Activated CD4-positive, alpha-beta T cell treated with anti-CD3 and anti-CD28 coated beads, Interleukin-2, amount 50 U/mL, for 1 hour (primary cell): ENCODE measurements around the gene SCGB1A1.

Source experiments
- DNase-seq: peaks from one replicate; pipeline ENCODE4 v3.0.0-alpha.2; 2020

The SCGB1A1 gene

DNA sequence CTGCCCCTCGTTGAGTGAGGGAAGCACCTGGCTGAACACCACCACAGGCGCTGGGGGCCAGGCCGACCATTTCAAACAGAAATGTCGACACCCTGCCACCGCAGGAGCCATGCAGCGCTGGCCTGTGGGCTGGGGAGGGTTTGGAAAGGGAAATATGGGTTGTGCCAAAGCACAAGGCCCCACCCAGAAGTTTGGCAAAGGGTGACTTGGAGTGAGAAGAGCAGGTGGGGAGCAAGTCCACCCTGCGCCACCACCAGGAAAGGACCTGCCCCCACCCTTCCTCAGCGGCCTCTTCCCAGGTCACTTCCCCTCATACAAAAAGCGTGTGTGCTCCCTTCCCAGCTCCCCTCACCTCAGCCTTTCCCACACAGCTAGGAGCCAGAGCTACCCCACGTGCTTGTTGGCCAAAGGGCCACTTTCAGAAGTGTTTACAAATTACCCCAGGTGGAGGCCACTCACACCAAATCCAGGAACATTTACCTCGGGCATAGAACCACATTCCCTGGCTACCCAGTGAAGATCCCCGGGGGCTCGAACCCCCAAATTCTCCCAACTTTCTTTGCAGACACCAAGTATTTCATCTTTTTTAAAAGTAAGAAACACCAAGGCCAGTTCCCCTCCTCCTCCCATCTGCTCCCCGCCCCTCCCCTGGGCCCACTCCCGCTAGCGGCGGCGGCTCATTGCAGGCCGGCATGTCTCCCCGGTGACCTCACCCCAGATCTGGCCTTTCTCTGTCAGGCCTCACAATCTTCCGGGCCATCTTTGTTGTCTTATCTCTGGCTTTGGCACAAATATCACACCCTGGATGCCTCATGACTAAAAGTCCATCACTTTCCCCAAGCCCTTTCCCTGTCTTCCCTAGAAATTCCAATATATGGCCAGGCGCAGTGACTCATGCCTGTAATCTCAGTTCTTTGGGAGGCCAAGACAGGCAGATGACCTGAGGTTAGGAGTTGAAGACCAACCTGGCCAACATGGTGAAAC lies 20.5 kb upstream of the SCGB1A1 start:
- no peak for DNase-seq

DNA sequence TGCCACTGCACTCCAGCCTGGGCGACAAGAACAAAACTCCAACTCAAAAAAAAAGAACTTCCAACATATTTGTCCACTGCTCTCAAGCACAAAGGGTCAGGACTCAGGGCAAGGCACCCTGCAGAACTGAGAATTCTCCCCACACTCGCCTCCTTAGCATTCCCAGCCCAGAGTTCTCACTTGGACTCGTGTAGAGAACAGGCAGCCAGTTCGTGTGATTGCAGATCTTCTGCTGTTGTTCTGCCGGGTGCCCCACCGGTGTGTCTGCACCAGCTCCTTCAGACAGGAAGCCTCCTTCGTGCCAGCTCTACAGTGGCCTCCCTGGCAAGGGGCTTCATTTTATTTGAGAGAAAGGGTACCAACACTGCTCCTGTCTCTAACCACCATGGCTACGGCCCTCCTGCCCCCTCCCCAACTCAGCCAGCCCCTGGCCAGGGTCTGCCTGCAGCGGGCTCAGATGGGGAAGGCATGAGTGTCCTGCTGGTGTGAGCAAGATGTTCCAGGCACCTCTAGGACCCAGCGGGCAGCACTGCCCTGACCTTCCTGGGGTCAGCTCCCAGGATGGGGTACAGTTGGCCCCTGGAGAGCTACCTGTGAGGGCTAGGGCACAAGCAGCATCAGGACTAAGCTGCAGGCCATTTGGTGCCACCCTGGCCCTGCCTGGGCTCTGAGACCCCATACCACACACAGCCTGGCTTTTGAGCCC lies 19.5 kb upstream of the SCGB1A1 start:
- no peak for DNase-seq

DNA sequence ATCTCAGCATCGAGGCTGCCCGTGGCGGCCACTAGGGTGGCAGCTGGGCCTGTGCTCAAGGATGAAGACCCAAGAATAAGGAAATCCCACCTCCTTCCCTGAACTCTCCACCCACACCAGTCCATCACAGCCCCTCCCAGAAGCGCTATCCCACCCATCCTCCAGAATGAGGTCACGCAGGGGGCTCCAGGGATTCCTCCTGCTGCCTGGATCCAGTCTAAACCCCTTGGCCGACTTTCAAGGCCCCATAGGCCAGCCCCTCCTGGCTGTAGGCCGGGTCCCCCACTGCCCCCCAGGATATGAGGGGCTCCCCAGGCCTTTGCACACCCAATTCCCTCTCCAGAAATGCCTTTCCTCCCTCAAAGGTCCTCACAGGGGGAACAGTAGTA lies 19.0 kb upstream of the SCGB1A1 start:
- DNase-seq, result no peak

DNA sequence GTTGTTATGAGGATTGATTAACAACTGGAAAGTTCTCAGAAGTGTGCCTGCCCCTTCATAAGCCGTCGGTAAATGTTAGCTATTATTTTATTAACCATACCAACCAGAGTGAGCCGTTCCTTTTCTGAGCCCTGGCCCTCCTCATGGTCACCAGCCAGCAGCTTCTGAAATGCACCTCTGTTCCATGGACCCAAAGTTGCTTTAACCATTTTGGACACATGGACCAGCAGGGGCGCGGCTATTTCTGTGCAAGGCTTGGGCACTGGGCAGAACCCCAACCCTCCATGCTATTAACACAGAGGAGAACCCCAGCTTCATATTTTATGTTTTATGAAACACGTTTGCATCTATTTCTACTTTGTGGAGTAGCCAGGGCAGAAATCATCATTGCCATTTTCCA lies 18.6 kb upstream of the SCGB1A1 start:
- no peak for DNase-seq

DNA sequence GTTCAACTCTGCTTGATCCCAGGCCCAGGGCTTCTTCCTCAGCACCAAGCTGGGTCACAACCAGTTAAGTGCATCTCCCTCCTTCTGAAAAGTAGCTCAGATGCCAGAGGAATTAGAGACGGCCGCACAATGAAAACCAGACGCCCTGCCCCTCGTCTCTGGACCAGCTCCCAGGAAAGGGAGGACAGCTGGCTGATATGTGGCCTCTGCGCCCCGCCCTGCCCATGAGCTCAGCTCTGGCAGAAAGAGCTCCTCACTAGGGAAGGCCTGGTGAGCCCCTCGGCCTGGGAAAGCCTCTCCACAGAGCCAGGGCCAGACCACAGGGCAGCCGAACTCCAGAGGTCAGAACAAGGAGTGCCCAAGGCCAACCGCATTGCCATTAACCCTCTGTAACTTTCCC lies 18.1 kb upstream of the SCGB1A1 start:
- no peak for DNase-seq

DNA sequence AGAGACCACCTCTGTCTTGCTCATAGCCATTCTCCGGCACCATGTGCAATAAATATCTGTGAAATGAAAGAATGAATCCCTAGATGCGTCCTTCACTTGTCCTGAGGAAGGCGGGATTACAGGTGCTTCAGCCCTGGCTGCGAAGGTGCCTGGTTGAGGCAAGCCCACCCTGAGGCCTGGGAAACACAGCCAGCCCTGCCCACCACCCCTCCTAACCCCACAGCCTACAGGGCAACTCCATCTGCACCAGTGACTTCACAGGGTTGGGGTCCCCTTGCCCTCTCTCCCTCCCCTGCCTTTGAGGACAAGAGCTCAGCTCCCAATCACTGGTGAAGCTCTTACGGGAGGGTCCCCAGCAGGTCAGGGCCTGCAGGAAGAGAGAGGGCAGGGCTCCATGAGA lies 17.5 kb upstream of the SCGB1A1 start:
- DNase-seq, result no peak

DNA sequence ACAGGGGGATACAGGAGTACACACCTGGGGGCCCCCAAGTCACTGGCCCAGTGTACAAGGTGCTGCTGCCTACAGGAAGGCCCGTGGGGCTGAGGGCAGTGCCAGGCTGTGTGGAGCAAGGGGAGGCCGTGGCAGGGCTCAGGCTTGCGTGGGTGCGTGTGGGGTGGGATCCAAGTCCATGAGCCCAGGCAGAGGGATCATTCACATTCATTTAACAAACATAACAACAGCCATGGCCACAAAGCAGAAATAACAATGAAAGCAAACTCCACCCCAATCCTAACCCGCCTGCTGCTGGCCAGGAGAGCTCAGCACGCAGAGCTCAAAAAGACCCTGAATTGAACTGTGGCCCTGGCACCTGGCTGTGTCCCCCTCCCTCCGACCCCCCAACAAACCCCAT lies 17.0 kb upstream of the SCGB1A1 start:
- no peak for DNase-seq

DNA sequence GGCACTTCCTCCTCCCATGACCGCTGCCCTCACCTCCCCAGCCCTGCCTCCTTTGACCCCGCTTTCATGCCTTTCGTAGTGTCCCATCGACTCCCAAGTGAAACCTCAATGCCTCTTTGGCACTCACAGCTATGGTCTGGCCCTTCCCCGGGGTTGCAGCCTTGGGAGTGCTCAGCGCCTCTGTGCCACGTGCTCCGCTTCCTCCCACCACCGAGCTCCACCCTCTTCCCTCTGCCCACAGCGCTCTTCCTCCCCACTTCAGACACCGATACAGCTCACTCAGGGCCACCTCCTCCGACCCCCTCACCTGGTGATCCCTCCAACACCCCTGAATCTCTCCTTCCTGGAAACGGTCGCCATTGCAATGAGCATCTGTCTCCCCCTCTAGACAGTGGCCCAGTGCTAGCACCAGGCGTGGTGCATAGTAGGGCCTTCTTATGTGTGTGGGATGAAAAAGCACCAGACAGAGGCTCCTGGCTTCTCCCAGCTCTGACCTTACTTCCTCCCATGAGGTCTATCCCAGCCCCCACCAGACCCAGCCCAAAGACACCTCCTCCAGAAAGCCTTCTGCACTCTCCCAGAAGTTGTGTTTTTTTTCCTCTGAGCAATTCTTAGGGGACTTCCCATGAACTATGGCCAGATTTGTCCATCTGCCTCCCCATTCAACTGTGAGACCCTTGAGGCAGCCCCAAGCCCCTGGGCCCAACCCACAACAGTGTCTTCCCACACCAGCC lies 16.4 kb upstream of the SCGB1A1 start:
- peak; percentile 40 for DNase-seq

DNA sequence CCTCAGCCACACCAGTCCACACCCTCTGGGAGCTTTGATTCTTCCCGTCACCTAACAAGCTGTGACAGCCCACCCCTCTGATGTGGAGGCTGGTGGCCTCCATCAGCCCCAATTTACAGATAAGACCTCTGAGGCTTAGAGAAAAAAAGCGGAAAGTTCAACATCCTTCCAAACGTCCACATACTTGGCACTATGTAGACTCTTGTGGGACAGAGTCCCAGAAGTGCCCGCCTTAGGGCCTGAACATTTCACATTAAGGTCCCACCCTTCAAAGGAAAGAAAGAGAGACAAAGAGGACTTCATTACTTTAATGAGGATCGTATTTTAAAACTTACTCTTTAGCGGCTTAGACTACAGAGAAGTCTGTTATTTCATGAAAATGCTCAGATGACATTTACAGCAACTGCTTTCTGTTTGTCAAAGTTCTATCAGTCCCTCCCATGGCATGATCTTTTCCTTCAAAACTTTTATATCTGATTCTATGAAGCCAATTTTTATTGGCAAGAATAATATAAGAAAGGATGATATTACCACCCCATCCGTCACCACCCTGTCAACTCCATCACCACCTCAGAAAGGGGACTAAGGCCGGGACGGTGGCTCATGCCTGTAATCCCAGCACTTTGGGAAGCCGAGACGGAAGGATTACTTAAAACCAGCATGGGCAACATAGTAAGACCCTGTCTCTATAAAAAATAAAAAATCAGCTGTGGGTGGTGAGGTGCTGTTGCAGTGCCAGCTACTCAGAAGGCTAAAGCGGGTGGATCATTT lies 15.7 kb upstream of the SCGB1A1 start:
- DNase-seq, result no peak

DNA sequence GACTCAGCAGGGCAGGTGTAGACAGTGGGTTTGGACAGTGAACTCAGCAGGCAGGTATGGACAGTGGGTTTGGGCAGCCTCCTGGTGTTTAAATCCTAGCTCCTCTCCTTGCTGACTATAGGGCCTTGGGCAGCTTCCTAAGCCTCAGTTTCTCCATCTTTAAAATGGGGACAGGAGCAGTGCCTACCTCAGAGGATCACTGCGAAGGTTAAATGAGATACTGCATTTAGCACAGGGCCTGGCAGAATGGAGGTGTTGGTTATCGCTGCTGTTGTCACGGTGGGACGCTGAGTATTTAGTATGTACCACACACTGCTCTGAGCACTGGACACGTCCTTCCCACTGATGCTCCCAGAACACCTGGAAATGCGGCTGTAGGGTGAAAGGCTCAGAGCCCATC lies 14.4 kb upstream of the SCGB1A1 start:
- DNase-seq, result no peak

DNA sequence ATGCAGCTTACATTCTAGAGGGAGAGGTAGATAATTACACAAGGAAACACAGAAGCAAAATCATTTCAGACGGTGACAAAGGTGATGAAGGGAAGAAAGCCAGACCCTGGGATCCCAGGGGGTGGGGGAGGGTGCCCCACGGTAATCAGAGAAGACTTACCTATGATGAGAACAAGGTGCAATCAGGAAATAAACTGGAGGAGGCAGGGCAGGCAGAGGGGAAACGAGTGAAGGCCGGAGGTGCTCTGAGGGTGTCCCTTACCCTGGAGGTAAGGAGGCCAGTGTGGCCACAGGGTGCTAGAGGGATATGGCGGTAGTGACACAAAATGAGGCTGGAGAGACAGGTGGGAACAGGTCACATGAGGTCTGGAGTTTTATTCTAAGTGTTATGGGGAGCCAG lies 13.9 kb upstream of the SCGB1A1 start:
- no peak for DNase-seq

DNA sequence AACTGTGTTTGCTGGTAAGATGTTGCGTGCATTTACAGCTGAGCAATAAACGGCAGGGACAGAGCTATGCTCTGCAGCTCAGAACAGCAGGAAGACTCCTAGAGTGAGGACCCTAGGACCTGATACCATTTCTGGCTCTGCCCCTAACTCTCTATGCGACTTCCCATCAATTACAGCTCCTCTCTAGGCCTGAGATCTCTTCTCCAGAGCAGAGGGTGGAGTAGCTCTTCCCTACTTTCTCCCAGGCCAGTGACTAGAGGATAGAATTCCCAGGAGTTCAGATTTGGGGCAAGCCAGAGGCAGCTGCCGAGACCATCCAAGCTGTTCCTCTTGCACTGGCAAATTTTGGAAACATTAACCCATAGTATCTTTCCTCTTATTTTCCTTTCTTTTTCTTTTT lies 12.8 kb upstream of the SCGB1A1 start:
- no peak for DNase-seq

DNA sequence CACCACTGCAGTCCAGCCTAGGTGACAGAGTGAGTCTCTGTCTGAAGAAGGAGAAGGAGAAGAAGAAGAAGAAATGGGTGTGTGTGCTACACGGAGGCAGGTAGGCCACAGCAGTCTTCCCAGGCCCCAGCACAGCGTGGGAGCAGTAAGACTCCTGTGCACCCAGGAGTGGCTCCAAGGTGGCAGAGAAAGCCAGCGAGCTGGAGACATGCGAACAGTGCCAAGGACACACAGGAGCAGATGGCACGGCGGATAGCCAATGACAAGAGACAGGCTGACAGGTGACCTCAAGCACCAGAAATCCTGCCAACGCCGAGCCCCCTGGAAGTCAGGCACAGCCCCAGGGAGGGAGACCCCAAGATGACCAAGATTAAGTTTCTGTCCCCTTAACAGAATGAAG lies 9.0 kb upstream of the SCGB1A1 start:
- DNase-seq, result no peak

DNA sequence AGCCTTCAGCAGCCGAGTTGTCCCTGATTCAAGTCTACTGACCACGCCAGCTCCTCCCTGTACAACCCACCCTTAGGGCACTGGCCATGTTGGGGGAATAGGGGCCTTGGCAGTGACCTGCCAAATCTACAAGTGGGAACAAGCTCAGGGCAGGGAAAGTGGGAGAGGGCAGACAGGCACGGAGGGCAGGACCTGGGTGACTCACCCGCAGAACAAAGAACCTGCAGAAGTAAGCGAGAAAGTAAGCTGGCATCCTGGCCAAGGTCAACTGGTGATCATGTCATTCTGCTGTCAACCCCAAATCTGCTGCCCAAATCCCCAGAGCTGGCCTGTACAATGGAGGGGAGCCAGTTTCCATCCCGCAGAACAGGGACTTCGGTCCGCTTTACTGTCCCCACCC lies 7.9 kb upstream of the SCGB1A1 start:
- DNase-seq, result no peak

DNA sequence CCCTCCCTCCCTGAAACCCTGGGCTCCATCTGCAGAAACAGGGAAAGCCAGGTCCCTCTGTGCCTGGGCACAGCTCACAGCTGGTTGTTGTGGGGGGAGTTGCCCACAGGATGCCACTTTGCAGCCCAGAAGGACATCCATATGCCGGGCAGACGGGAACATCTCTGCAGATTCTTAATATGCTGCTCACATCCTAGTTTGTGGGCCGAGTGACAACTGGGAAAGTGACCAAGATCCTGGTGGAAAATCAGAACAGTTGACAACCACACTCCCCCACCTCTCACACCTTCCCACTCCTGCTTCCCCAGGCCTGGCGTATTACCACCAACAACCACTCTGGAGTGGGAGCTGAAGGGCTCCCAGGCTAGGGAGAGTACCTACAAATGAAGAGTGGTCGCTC lies 7.3 kb upstream of the SCGB1A1 start:
- no peak for DNase-seq

DNA sequence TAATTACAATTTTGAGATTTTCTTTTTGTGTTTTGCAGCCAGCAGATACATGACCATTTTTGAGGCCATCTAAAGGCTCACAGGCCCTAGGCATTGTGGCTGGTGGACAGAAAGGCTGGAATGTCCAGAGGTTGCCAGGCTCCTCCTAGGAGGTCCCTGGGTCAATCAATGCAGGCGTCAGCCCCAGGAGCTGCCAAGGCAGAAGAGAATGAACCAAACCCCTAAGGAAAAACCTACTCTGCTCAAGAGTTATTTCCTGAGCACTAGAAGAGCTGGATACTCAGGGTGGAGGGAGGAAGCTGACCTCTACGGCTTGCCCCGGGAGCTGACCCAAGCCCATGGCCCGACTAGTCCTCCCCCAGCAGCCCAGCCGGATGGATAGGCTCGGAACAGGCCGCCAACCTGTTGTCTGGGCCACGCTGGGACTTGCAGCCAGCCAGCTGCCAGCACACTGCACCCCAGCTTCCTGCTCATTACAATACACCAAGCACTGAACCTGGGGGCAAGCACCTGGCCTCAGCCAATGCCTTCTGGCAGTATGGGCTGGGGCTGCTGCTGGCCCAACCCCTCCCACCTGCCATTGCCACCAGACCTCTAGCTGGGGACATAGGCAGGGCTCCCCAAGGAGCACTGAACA lies 5.7 kb upstream of the SCGB1A1 start:
- no peak for DNase-seq

DNA sequence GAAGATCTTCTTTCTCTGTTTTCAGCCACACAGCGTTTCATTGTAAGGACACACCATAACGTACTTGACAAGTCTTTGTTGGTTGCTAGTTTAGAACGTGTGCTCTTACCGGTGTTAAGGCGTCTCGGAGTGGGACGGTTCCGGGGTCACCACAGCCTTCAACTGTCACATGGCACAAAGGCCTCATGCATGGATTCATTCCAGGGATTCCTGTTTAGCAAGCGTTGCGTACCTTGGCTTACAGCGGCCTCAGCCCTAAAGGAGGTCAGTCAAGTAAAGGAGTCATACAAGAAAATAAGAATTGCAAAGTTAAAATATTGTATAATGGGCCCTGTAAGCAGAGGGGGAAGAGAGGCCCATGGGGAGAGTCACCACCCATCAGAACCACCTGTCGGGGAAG lies 2.2 kb upstream of the SCGB1A1 start:
- DNase-seq, result no peak

DNA sequence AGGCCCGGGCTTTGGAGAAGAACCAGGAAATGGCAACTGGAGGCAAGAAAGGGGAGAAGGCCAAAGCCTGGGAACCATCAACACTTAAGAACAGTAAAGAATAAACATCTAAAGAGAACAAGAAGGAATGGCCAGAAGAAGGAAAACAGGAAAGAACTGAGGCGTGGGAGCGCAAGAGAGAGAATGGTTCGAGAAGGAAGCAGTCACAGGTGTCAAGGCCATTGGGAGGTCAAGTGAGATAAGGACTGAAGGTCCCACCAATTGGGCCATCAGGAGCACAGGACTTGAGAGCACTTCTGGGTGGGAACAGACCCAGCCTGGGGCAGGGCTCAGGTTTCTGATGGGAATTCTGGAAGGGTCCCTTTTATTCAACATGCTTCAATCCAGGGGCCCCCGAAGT lies 697 bp upstream of the SCGB1A1 start:
- DNase-seq, result no peak

DNA sequence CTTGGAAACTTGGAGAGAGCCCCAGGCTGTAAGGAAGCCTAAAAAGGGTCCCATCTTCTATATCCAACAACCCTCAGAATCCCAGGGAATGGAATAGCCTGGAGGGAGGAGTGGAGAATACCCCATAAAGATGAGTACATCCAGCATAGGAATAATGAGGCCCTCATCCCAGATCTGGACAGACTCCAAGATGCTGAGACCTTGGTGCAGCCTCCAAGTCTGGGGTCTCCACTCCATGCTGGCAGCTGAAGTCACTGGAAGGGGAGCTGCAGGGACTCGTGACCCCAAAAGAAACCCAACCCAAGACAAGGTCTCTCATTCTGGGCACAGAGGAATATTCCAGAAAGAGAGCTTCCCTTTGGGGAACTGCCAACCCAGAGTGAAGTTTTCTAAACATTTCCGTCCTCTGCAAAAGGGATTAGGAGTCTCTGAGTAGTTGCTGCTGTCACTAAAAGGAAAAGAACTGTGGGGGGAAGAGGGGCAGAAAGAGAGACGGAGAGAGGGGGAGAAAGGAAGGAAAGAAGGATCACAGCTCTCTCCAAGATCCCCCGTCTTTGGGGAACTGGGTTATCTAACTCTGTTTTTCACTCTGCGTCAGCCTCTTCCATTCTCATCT lies 589 bp downstream of the SCGB1A1 start:
- no peak for DNase-seq

DNA sequence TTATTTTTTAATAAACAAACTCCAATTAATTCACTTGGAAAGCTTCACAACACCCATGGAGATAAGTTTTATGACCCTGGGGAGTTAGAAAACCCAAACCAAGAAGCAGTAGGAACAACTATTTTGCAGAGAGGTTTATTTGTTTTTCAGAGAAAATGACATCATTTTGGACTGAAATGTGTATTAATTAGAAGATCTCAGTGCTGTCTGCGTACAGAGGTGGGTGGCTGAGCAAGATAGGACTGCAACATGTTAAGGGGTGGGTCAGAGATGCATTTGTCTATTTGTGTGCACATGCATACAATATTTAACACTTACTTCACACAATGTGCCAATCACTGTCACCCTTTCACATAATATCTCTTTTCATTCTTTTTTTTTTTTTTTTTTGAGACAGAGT lies 1.1 kb downstream of the SCGB1A1 start:
- DNase-seq, result no peak

DNA sequence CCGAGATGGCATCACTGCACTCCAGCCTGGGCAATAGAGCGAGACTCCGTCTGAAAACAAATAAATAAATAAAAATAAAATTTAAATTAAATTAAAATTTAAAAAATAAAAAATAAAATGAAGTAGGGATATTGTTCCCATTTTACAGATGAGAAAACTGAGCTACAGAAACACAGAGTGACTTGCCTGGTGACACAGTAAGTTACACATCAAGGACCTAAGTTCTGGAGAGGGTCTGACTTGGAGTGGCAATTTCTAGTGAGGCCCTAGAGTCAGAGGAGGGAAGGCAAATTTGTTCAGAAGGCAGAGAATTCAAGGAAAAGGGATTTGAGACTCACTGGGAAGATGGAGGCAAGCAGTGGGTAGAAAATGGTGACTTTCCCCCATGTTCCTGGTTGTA lies 2.0 kb downstream of the SCGB1A1 start:
- no peak for DNase-seq

DNA sequence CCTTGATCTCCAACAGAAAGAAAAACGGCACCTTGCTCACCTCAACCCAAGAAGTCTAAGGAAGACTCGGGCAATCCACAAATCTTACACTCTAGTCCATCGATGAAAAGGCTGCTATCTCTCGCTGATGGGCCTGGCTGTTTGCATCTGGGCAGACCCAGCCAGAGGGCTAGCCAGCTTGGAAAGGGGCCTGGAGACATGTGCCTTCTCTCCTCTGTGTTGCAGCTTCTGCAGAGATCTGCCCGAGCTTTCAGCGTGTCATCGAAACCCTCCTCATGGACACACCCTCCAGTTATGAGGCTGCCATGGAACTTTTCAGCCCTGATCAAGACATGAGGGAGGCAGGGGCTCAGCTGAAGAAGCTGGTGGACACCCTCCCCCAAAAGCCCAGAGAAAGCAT lies 3.2 kb downstream of the SCGB1A1 start:
- no peak for DNase-seq
